Esophagus mucosa (tissue), 1 donor: Measurements from ENCODE around the gene TCF12. TPM values are rescaled to one million over a fixed set of nuclear protein-coding genes. Genes with fewer than 3 reads are reported as not detected.
"Not testable (repeated sequence)": the region's sequence is repeated elsewhere in the genome, so short reads cannot be mapped to it uniquely, and the experiment has no call there.

ENCODE experiments used
- ATAC-seq: fragments of 200-7000 bp; cut with Tn5 transposase; one replicate; pipeline ENCODE4 v1.9.1; 2020
- total RNA-seq: library from RNA; stranded (reverse); gene quantifications from one replicate; pipeline ENCODE4 v1.2.4, GENCODE V29; 2023
- donor health status: DM: yes; HTN: yes; CAD: no.

Gene TCF12
- total RNA-seq, 1 donor from 2014 or later = 47.9 TPM

DNA sequence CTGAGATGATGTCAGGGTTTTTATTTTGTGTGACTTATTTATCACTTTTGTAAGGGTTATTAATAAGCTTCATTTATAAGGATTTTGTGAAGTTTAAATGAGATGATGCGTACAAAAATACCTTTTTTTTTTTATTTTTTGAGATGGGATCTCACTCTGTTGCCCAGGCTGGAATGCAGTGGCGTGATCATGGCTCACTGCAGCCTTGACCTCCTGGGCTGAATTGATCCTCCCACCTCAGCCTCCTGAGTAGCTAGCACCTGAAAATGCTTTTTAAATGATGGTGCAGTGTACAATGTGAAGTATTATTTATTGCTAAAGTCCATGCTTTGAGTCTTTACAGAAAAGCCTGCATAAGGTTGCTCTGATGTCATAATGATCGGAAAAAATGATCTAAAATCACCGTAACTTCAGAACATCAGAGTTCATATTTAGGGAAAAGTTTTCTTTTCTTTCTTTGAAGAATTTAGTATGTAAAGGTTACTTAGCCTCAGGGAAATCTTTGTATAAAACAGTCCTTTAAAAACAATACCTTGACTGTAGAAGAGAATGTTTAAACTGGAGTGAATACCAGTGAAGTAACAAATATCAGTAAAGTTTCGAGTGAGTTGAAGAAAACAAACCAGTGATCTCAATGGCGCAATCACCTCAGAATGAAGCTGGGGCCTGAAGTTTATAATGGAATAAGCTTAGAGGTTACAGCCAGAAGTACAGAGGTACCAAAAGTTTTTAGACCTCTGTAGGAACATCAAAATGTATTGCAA lies 29.7 kb downstream of the TCF12 start:
- no peak for ATAC-seq

- no peak for ATAC-seq
Observed at GRCh38 chr15:56948764-56949101, 30.3 kb downstream of the TCF12 start.

DNA sequence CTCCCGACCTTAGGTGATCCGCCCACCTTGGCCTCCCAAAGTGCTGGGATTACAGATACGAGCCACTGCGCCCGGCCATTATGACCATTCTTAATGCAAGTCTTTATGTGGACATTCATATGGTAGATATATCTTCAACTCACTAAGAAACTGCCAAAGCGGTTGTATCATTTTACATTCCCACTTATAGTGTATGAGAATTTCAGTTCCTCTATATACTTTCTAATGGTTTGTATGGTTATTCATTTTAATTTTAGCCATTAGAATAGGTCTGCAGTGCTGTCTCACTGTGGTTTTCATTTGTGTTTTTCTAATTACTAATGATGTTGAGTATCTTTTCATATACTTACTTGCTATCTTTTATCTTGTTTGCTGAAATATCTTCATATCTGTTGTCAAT lies 32.5 kb downstream of the TCF12 start:
- no peak for ATAC-seq

- no peak for ATAC-seq
Observed at GRCh38 chr15:56953790-56954189, 35.3 kb downstream of the TCF12 start.

DNA sequence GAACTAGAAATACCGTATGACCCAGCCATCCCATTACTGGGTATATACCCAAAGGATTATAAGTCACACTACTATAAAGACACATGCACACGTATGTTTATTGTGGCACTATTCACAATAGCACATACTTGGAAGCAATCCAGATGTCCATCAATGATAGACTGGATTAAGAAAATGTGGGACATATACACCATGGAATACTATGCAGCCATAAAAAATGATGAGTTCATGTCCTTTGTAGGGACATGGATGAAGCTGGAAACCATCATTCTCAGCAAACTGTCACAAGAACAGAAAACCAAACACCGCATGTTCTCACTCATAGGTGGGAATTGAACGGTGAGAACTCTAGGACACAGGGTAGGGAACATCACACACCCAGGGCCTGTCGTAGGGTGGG lies 36.6 kb downstream of the TCF12 start:
- not testable (repeated sequence) for ATAC-seq

DNA sequence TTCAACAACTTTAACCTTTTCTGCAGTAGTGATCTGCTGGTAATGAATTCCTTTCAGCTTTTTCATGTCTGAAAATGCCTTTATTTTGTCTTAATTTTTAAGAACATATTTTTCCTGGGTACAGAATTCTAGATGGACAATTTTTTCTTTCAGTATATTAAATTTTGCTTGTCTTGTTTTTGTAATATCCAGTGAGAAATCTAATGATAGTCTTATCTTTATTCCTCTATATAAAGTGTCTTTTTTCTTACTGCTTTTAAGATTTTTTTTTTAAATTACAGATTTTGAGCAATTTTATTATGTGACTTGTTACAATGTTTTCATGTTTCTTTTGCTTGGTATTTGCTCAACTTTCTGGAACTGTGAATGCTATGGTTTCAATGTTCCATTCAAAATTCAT lies 38.1 kb downstream of the TCF12 start:
- no peak for ATAC-seq

- no peak for ATAC-seq
Observed at GRCh38 chr15:56957812-56958406, 39.5 kb downstream of the TCF12 start.

- no peak for ATAC-seq
Observed at GRCh38 chr15:56959318-56959648, 40.8 kb downstream of the TCF12 start.

DNA sequence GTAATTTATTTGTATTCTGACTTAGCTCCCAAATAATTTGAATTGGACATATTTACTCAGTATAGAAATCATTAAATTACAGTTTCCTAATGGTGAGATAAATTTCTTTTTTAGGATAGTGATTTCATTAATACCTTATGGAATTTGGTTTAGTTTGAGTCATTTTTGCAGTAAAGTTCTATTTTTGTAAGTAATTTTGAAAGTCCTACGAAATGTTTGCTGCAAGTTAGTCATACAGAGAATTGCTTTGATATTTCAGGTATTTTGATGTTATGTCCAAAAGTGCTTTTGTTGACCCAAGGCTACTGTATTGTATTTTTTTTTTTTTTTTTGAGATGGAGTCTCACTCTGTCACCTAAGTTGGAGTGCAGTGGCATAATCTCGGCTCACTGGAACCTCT lies 41.7 kb downstream of the TCF12 start:
- ATAC-seq = no peak

DNA sequence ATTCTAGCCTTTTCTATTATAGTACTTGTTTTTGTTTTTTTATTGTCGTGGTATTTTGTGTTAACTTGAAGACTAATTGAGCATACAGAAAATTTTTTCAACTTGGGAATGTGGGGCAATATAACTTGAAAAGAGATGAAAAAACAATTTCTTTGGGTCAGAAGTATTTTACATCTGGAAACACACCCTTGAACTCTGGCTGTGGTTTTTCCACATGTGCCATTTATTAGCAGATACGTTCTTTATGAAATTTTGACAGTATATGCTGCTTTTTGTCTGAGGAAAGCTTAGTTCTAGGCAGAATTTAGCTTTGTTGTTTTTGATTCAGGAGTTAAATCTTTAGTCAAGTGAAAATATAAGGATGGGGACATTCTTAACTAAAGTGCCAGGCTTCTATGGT lies 44.7 kb downstream of the TCF12 start:
- ATAC-seq = no peak

GRCh38 chr15:56963710-56964109 lies 45.3 kb downstream of the TCF12 start:
- ATAC-seq = no peak

- no peak for ATAC-seq
Observed at GRCh38 chr15:56964182-56964581, 45.7 kb downstream of the TCF12 start.

- no peak for ATAC-seq
Observed at GRCh38 chr15:56965231-56966013, 47.0 kb downstream of the TCF12 start.

GRCh38 chr15:56967336-56967735 lies 48.9 kb downstream of the TCF12 start:
- no peak for ATAC-seq

GRCh38 chr15:56968256-56968655 lies 49.8 kb downstream of the TCF12 start:
- no peak for ATAC-seq

DNA sequence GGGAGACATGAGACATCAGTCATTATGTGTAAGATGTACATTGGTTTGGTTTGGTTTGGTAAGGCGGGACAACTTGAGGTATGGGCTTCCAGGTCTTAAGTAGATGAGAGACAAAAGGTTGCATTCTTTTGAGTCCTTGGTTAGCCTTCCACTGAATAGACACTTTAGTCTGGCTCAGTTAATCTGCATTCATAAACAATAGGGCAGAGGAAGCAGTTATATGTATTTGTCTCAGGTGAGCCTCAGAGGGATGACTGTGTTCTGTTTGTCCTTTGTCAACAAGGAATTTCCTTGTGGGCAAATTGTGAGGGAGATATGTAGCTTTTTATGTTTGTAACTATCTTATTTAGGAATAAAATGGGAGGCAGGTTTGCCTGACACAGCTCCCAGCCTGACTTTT lies 50.4 kb downstream of the TCF12 start:
- no peak for ATAC-seq

DNA sequence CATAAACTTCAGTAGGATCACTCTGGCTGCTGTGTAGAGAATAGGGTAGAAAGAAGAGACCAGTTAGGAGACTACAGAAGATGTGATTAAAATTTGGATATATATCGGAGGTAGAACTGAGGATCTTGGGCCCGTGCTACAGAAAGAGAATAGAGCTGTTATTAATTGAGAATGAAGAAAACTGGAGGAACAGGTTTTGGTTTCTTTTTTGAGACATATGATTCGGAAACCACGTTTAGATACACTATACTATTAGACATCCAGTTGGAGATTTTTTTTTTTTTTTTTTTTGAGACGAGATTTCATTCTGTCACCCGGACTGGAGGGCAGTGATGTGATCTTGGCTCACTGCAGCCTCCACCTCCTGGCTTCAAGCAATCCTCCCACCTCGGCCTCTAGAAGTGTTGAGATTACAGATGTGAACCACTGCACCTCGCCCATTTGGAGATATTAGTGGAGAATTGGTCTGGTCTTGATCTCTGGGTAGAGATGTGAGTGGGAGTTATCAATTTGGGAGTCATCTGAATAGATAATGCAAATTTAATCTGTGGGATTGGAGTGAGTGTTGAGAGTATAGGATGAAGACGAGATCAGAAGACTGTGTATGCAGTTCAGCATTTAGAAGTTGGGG lies 50.9 kb downstream of the TCF12 start:
- ATAC-seq = peak; percentile 77

DNA sequence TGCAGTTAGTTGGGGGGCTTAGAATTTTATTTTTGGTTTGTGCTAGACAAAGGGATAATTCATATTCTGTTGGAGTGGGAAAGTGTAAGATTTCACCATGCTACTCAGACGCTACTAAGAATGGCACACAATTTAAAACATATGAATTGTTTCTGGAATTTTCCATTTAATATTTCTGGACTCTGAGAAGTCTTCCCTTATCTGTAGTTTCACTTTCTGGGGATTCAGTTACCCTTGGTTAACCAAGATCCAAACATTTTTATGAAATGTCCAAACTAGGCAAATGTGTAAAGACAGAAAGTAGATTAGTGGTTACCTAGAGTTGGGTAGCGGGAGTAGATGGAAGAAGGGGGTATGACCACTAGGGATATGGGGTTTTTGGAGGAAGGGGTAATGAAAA lies 53.1 kb downstream of the TCF12 start:
- no peak for ATAC-seq

DNA sequence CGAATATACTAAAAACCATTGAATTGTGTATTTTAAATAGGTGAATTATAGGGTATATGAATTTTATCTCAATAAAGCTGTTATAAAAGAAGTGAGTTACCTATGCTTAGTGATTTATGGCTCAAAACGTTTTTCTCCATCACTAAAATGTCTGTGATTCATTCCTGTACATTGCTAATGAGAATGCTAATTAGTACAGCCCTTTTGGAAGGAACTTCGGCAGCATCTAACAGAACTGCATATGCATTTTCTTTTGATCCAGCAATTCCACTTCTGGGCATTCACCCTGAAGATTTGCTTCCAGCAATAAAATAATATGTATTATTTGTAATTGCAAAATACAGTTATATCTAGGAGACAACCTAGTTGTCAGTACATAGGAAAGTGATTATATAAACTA lies 53.6 kb downstream of the TCF12 start:
- no peak for ATAC-seq

- ATAC-seq = no peak
Observed at GRCh38 chr15:56972426-56972825, 54.0 kb downstream of the TCF12 start.

GRCh38 chr15:56973463-56973862 lies 55.0 kb downstream of the TCF12 start:
- no peak for ATAC-seq

DNA sequence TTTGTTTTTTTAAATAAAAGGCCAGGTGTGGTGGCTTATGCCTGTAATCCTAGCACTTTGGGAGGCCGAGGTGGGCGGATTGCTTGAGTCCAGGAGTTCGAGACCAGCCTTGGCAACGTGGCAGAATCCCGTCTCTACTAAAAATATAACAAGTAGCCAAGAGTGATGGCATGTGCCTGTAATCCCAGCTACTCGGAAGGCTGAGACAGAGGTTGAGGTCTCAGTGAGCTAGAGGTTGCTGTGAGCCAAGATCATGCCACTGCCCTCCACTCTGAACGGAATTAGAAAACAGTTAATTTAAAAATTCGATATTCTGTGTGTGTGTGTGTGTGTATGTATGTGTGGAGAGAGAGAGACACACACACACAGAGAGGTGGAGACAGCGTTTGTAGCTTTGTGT lies 58.8 kb downstream of the TCF12 start:
- no peak for ATAC-seq

DNA sequence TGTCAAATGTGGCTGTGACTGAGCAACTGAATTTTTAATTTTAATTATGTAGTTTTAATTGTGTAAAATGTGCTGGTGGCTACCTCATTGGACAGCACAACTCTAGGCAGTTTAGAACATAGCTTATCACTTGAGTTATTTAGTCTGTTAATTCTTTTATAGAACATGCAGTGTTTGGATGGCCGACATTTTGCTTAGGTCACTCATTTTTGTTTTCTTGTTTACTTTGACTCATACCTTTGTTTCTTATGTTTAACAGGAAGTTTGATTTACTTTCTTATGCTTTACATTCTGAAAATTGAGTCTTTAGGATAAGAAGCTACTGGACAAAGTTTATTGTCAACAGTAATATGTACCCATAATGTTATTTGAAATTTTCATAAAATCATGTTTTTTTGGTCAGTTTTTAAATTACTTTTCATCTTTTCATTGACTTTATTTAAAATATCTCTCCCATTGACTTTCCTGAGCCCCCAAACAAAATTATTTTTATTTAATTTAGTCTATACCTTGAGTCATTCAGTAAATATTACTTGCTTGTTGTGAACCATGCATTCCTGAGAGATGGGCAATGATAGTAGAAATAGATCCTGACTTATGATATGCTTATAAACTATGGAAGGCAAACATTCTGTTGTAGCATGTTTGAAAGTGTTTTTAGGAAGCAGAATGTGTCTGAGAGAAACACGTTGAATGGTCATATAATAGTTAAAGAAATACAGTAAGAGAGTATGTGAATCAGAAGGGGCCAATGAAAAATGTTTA lies 60.6 kb downstream of the TCF12 start:
- no peak for ATAC-seq
